ENCODE data around the gene ZRSR2.
"Not testable (repeated sequence)": the region's sequence is repeated elsewhere in the genome, so short reads cannot be mapped to it uniquely, and the experiment has no call there.

DNA sequence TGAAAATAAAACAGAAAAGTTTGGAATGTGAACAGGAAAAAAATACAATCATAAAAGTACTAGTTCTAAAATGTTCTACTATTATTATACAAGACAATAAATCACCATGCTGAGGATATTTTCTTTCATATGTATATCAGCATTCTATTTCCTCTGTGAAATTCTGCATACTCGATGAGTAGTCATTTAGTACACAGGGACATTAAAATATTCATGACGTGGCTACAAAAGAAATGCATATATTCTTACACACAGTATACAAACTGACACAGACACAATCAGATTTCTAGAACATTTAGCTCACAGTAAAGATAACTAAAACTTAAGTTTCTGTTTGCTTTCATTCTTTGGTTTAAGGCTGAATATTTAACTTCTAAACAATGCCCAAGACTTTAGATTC lies 41.1 kb downstream of the ZRSR2 start:
- TF ChIP-seq, protein P1, sequence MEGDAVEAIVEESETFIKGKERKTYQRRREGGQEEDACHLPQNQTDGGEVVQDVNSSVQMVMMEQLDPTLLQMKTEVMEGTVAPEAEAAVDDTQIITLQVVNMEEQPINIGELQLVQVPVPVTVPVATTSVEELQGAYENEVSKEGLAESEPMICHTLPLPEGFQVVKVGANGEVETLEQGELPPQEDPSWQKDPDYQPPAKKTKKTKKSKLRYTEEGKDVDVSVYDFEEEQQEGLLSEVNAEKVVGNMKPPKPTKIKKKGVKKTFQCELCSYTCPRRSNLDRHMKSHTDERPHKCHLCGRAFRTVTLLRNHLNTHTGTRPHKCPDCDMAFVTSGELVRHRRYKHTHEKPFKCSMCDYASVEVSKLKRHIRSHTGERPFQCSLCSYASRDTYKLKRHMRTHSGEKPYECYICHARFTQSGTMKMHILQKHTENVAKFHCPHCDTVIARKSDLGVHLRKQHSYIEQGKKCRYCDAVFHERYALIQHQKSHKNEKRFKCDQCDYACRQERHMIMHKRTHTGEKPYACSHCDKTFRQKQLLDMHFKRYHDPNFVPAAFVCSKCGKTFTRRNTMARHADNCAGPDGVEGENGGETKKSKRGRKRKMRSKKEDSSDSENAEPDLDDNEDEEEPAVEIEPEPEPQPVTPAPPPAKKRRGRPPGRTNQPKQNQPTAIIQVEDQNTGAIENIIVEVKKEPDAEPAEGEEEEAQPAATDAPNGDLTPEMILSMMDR (IDR thresholded peaks at IDR 0.05 in 4 of 5, conservative IDR thresholded peaks at IDR 0.05 in 1 of 5), result not testable (repeated sequence)
- TF ChIP-seq POLR2A (IDR thresholded peaks at IDR 0.05), result not testable (repeated sequence)

All from gastrocnemius medialis (tissue), 4 donors.